Prostate gland (tissue), 2 donors: ENCODE data around the gene PTPRA.

ENCODE experiments used
- POLR2A ChIP-seq: fragments of 450-650 bp; IDR thresholded peaks from one replicate; pipeline ENCODE4 v1.6.1; 2016; ENCODE audit warnings: antibody characterized with exemption, mild to moderate bottlenecking
- POLR2AphosphoS5 ChIP-seq: sonication (generic); formaldehyde crosslinking; IDR thresholded peaks from one replicate; pipeline ENCODE4 v1.6.1; 2017; ENCODE audit warnings: antibody characterized with exemption
- TF ChIP-seq, protein P1 (sequence below), 4 experiments: fragments of 200-600 bp in 2 of 4; fragments of 450-650 bp in 2 of 4; sonication (generic) in 2 of 4; IDR thresholded peaks; 1 replicate in 3 of 4; 2 replicates in 1 of 4; pipeline ENCODE4 v1.5.1; 2016 to 2019; ENCODE audit warnings: antibody characterized with exemption in 4 of 4, mild to moderate bottlenecking in 2 of 4, moderate library complexity in 2 of 4

DNA sequence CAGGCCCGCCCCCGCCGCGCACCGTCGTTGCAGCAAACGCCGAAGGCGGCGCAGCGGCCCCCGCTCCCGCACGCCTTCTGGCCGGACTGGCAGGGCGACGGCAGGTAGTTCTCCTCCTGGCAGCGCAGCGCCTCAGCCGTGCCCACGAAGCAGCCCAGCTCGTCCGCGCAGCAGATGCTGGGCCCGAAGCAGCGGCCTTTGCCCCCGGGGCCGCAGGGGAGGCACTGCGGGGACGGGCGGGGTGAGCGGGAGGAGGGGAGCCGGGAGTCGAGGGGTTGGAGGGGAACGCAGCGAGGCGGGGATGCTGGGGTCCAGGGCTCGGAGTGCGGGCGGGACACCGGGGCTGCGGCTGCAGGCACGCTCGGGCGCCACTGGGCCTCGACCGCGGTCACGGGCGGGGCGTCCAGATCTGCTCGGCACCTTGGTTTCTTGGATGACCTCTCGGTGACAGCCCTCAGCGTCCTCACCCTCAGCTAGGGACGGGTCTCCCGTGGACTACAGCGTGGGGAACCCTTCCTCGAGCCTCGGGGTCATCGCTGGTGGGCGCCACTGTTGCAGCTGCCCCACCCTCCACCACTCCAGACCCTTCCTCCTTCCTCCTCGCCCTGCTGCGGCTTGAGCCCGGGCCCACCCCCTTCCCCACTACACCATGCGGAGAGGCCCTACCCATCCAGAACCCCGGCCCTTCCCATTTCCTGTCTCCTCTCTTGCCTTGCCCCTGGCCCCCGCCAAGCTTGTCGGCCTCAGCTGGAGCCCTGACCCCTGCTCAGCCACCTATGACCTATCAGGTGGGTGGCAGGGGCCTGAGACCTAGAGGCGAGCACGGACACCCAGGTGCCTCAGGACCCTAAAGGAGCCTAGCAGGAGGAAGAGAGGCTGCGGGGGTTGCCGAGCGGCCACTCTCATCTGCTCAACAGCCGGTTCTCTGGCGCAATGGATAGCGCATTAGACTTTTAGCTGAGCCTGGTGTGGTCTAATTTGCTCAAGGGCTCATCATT, 210.0 kb downstream of the PTPRA start:
- TF ChIP-seq POLR2A = no peak
- TF ChIP-seq, protein P1, sequence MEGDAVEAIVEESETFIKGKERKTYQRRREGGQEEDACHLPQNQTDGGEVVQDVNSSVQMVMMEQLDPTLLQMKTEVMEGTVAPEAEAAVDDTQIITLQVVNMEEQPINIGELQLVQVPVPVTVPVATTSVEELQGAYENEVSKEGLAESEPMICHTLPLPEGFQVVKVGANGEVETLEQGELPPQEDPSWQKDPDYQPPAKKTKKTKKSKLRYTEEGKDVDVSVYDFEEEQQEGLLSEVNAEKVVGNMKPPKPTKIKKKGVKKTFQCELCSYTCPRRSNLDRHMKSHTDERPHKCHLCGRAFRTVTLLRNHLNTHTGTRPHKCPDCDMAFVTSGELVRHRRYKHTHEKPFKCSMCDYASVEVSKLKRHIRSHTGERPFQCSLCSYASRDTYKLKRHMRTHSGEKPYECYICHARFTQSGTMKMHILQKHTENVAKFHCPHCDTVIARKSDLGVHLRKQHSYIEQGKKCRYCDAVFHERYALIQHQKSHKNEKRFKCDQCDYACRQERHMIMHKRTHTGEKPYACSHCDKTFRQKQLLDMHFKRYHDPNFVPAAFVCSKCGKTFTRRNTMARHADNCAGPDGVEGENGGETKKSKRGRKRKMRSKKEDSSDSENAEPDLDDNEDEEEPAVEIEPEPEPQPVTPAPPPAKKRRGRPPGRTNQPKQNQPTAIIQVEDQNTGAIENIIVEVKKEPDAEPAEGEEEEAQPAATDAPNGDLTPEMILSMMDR (IDR thresholded peaks at IDR 0.05) = no peak
- no peak for TF ChIP-seq POLR2AphosphoS5
